Stimulated activated CD8-positive, alpha-beta memory T cell treated with anti-CD3 and anti-CD28 coated beads, Interleukin-2, amount 100 ng/mL, for 48 hours (primary cell): Measurements from ENCODE around the gene SNTN.
"Not testable (repeated sequence)": the region's sequence is repeated elsewhere in the genome, so short reads cannot be mapped to it uniquely, and the experiment has no call there.

Source experiments
- DNase-seq, 2 donors: peaks; one replicate each; pipeline ENCODE4 v3.0.0-alpha.2; 2020; ENCODE audit warnings: low read depth in 2 of 2

Gene SNTN

GRCh38 chr3:63652066-63652725, at the start of gene SNTN:
Gene SNTN (plus strand): TSS chr3:63652675. CDS start chr3:63652688, 13 bp downstream.
- DNase-seq: no peak

GRCh38 chr3:63607716-63608115, 44.8 kb upstream of the SNTN start:
- DNase-seq: no peak

DNA sequence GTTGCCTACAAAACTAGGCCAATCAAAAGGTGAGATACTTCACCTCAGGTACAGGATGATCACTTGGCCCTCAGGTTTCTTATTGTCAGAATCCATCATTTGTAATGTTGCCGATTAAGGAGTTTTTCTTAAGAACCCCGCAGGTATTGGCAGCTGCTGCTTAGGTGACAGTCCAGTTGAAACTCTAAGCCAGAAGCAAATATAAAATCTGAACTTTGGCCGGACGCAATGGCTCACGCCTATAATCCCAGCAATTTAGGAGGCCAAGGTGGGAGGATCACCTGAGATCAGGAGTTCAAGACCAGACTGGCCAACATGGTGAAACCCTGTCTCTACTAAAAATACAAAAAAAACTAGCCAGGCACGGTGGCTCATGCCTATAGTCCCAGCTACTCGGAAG, 43.1 kb upstream of the SNTN start:
- DNase-seq: no peak

- DNase-seq: no peak
Measured at GRCh38 chr3:63609834-63610233, 42.6 kb upstream of the SNTN start.

DNA sequence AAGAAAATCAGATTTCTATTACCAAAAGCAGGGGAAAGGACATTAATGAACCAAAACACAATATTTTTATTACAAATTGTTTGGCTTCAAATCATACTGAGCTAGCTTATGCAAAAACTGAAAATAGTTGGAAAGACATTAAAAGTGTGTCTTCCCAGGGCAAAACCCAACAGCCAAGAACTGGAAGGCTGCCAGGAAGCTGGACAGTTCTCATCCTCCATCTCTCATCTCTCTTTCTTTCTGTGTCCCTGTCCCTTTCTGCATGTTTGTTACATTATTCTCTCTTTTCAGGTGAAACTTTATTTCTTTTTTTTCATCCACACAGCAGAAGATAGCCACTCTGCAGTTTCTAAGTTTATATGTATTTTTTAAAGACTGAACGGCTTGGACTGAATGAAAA, 41.1 kb upstream of the SNTN start:
- DNase-seq: no peak

DNA sequence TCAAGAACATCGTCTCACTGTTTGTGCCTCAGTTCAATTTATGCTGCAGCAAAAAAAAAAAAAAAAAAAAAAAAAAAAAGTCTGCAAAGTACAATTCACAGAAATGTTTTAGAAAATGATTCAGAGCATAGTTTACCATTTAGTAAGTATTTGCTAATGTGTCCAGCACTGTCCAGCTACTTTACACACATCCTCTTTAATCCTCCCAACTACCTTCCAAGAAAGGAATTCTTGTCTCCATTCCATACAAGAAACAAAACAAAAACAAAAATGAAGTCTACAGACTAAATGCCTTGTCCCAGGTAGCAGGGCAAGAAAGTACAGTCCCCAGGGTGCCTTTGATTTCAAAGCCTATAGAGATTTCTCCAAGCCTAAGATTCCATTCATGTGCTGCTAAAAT, 38.9 kb upstream of the SNTN start:
- no peak for DNase-seq

- DNase-seq: no peak
Measured at GRCh38 chr3:63617391-63617790, 35.1 kb upstream of the SNTN start.

DNA sequence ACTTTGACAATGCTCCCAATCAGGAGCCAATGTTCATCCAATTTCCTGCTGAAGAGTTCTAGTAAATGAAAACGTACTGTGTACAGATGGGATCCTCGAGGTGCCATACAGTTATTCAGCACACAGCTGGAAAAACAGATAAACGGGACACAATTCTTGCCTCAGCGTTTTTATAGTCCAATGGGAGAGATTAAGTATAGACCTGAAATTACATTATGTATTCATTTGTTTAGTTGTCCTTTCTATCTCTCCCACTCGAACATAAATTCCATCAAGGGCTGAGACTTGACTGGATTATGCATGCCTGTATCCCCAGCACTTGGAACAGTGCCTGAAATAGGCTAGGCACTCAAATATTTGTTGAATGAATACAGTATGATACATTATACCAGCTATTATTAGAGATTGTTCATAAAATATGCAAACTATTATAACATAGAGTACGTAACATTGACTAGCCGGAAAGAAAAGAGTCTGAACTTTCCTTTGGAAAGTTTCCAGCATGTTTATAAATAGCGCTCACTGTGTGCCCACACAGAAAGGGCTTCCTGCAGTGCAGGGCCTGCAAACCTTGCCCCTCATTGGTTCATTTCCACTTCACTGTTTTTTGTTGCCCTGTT, 27.4 kb upstream of the SNTN start:
- no peak for DNase-seq

DNA sequence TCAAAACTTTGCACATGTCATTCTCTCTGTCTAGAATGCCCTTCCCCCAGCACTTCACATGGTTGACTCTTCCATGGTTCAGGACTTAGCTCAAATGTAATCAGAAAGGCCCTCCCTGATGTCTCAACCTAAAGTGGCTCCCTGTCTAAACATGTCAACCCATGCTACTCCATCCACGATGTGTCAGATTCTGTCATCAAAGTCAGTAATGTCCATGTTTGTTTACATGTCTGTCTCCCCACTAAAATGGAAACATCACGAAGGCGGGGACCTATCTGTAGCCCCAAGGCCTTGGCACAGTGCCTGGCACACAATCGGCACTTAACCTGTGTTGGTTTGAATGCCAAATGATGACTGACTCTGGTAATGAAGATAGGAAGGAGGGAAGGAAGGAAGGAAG, 20.8 kb upstream of the SNTN start:
- no peak for DNase-seq

- no peak for DNase-seq
Measured at GRCh38 chr3:63635186-63635585, 17.3 kb upstream of the SNTN start.

DNA sequence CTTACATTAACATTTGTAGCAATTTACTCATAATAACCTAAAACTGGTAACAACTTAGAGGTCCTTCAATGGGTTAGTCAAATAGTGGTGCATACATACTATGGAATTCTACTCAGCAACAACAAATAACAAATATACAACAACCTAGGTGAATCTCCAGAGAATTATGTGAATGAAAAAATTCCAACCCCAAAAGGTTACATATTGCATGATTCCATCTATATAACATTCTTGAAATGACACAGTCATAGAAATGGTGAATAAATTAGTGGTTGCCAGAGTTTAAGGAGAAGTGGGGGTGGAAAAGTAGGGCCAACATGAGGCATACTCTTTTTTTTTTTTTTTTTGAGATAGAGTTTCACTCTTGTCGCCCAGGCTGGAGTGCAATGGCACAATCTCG, 12.7 kb upstream of the SNTN start:
- DNase-seq: no peak

GRCh38 chr3:63642488-63642887, 10.0 kb upstream of the SNTN start:
- DNase-seq: no peak

- DNase-seq: no peak
Measured at GRCh38 chr3:63644212-63644797, 8.2 kb upstream of the SNTN start.

GRCh38 chr3:63644928-63645781, 7.3 kb upstream of the SNTN start:
- not testable (repeated sequence) for DNase-seq

DNA sequence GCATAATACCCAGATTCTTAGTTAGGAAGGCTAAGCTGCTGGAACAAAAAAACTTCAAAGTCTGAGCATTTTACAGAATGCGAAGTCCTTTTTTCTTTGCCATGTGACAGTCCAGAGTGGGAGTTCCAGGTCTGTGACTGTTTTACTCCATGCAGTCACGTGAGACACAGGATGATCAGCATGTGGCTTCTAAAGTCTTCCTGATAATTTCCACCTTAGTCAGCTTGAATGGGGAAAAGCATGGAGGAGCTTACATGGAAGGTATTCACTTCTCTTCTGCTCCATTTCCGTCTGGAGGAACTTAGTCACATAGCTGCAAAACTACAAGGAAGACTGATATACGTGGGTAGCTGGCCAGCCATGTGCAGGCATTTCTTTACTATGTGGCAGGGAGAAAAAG, 1.7 kb downstream of the SNTN start:
- DNase-seq: no peak

DNA sequence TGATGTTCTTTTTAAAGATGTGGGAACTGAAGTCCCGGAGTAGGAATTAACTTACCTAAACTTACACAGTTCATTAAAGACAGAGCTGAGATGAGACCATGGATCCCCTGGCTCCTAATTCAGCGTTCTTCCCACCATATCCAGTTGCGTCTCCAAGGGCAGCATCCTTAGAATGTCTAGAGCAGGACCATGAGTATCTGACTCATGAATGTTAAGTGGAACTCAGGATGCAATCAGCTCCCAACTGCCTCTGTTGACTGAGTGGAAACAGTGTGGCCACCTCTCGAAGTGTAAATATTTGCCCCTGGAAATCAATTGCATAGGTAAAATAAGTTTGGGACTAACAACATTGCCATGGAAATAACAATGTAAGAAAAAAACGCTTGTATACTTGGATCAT, 2.5 kb downstream of the SNTN start:
- no peak for DNase-seq

- DNase-seq: no peak
Measured at GRCh38 chr3:63655519-63655918, 3.0 kb downstream of the SNTN start.

- no peak for DNase-seq
Measured at GRCh38 chr3:63656786-63657185, 4.3 kb downstream of the SNTN start.

DNA sequence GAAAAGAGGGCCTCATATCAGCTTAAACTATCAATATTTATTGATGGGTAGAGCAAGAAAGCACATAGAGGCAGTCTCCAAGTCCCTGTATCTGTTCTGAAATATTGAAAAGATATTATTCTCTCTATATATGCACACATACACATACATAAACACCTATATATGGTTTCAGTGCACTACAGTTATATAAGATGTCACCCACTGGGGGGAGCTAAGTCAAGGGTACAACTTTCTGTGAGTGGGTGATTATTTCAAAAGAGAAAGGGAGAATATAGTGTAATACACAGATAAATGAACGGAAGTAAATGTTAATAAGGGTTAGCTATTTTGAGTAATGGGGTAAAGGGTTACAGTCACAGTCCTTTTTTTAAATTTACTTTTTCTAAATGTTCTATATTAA, 8.8 kb downstream of the SNTN start:
- no peak for DNase-seq

GRCh38 chr3:63662011-63662410, 9.5 kb downstream of the SNTN start:
- no peak for DNase-seq

DNA sequence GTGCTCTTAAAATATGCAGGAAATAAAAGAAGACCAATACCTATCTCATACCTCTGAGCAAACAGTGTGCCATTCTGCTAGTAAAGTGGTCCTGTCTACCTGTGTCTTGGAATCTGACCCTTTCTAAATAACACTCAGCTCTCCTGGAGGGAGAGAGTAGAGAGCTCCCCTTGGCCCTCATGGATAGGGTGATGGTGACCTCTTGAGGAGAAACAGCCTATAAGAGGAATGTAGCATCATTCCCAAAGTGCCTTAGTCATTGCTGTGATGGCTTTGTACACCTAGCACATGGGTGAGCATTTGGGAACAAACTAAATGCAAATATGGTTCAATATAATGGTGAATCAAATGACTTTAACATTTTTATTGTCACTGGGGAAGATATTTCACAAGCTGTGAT, 10.0 kb downstream of the SNTN start:
- no peak for DNase-seq

DNA sequence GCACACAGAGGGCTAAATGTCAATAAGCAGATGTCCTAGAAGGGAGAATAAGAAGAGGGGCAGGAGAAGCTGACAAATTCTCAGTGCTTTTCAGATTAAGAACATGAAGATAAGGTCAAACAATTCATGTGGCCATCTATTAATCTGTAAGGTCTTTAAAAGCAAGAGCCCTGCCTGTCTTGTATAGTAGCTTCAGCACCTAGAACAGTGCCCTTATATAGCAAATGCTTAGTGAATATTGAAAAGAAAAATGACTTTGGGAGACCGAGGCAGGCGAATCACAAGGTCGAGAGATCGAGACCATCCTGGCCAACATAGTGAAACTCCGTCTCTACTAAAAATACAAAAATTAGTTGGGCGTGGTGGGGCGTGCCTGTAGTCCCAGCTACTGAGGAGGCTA, 18.1 kb downstream of the SNTN start:
- no peak for DNase-seq

GRCh38 chr3:63673111-63673510, 20.6 kb downstream of the SNTN start:
- DNase-seq: no peak
